ENCODE results near the gene PGP.

PGP gene

GRCh38 chr16:2237102-2237482, 22.5 kb upstream of the PGP start:
- FAIRE-seq = no peak

GRCh38 chr16:2236337-2237101, 21.9 kb upstream of the PGP start, which contains the start of gene DNASE1L2:
Gene DNASE1L2, plus strand, starts transcription at chr16:2236444. Its CDS starts 373 bp downstream, at chr16:2236817.
- FAIRE-seq = no peak

- FAIRE-seq = no peak
Measured at GRCh38 chr16:2235695-2236336, 21.2 kb upstream of the PGP start.

- no peak for FAIRE-seq
Measured at GRCh38 chr16:2235234-2235651, 20.6 kb upstream of the PGP start.

- no peak for FAIRE-seq
Measured at GRCh38 chr16:2234813-2235170, 20.2 kb upstream of the PGP start.

GRCh38 chr16:2233872-2234812, 19.5 kb upstream of the PGP start:
- no peak for FAIRE-seq

GRCh38 chr16:2233046-2233775, 18.6 kb upstream of the PGP start:
- no peak for FAIRE-seq

- FAIRE-seq = no peak
Measured at GRCh38 chr16:2232094-2232990, 17.7 kb upstream of the PGP start.

GRCh38 chr16:2231016-2231931, 16.6 kb upstream of the PGP start:
- FAIRE-seq = no peak

GRCh38 chr16:2230376-2230775, 15.7 kb upstream of the PGP start:
- FAIRE-seq = no peak

- no peak for FAIRE-seq
Measured at GRCh38 chr16:2229632-2230250, 15.1 kb upstream of the PGP start.

GRCh38 chr16:2229091-2229490, 14.5 kb upstream of the PGP start:
- no peak for FAIRE-seq

- no peak for FAIRE-seq
Measured at GRCh38 chr16:2228161-2228824, 13.7 kb upstream of the PGP start.

GRCh38 chr16:2226918-2227317, 12.3 kb upstream of the PGP start:
- FAIRE-seq = no peak

- no peak for FAIRE-seq
Measured at GRCh38 chr16:2226245-2226793, 11.7 kb upstream of the PGP start.

GRCh38 chr16:2223942-2224486, 9.4 kb upstream of the PGP start:
- FAIRE-seq = no peak

- no peak for FAIRE-seq
Measured at GRCh38 chr16:2223221-2223941, 8.7 kb upstream of the PGP start, which contains the start of gene E4F1. Gene E4F1, plus strand, starts transcription at chr16:2223591. Its CDS starts 23 bp downstream, at chr16:2223614.

GRCh38 chr16:2216330-2216729, 1.7 kb upstream of the PGP start:
- no peak for FAIRE-seq
